ENCODE results near the gene OTP. TPM values are rescaled to one million over a fixed set of nuclear protein-coding genes. Genes with fewer than 3 reads are reported as not detected.
"Not testable (repeated sequence)": the region's sequence is repeated elsewhere in the genome, so short reads cannot be mapped to it uniquely, and the experiment has no call there.

Gene OTP
- polyA plus RNA-seq, 3 donors = not detected

GRCh38 chr5:77588175-77588574 lies 50.3 kb downstream of the OTP start:
- H2AFZ ChIP-seq (ENCODE audit: insufficient read depth, low read depth, low read length, poor library complexity, severe bottlenecking) = no peak overlapping the region
- H3K27ac ChIP-seq (ENCODE audit: low read depth in 1 of 2, low read length in 2 of 2) = no peak overlapping the region
- TF ChIP-seq CTCF (IDR thresholded peaks at IDR 0.05) = no peak
- DNase-seq = no peak
- no peak overlapping the region for H3K9ac ChIP-seq (ENCODE audit: insufficient read depth, low read length, poor library complexity, severe bottlenecking)
- no peaks in the 10 kb centered on the region for H3K36me3 ChIP-seq (replicated peaks in 1 of 2; ENCODE audit: control insufficient read depth in 1 of 2, insufficient read depth in 2 of 2, low read length in 2 of 2)
- H3K27me3 Mint-ChIP-seq (ENCODE audit: low read depth in 3 of 3) = peaks cover 0 to 3% (median 2%) of the 10 kb centered on the region in 3 donors
- peaks cover 0 to 9% (median 5%) of the 10 kb centered on the region in 7 donors for H3K9me3 Mint-ChIP-seq
- H3K79me2 ChIP-seq (ENCODE audit: insufficient read depth, low read length) = no peaks in the 10 kb centered on the region
- H4K20me1 ChIP-seq (ENCODE audit: insufficient read depth, low read length) = no peaks in the 10 kb centered on the region
- peaks cover 0 to 3% of the 10 kb centered on the region in 2 donors for H3K9me3 ChIP-seq (replicated peaks in 1 of 2; ENCODE audit: control insufficient read depth in 1 of 2, insufficient read depth in 1 of 2, low read length in 2 of 2)
- H3K4me1 ChIP-seq (ENCODE audit: control insufficient read depth in 1 of 2, insufficient read depth in 2 of 2, low read length in 2 of 2) = no peaks in the 10 kb centered on the region
- H3K4me3 Mint-ChIP-seq = no peak overlapping the region
- H3K27ac Mint-ChIP-seq = no peak overlapping the region
- H3K27me3 ChIP-seq (ENCODE audit: control insufficient read depth in 2 of 2, insufficient read depth in 2 of 2, low read length in 2 of 2) = no peaks in the 10 kb centered on the region
- peaks cover 6% of the 10 kb centered on the region for H3K4me1 Mint-ChIP-seq
- no peak overlapping the region for H3K4me2 ChIP-seq (replicated peaks; ENCODE audit: extremely low read depth, low read length, poor library complexity, severe bottlenecking)
- H3K36me3 Mint-ChIP-seq = peaks cover 0 to 3% of the 10 kb centered on the region in 2 donors
- no peak overlapping the region for H3K4me3 ChIP-seq (replicated peaks in 1 of 3; ENCODE audit: low read depth in 2 of 3, low read length in 3 of 3)
- intact Hi-C loops (cut with micrococcal nuclease) = no loop called here

GRCh38 chr5:77586101-77586500 lies 52.4 kb downstream of the OTP start:
- Mint-ChIP-seq H3K36me3 (no peaks in the 10 kb centered on the region), H3K4me3 (no peak overlapping the region), H3K27ac (no peak overlapping the region), H3K4me1 (peaks cover 8% of the 10 kb centered on the region), H3K9me3 (peaks cover 0 to 4% (median 0%) of the 10 kb centered on the region in 7 donors), H3K27me3 (ENCODE audit: low read depth in 3 of 3) (peaks cover 0 to 5% (median 0%) of the 10 kb centered on the region in 3 donors)
- no peaks in the 10 kb centered on the region for H4K20me1 ChIP-seq (ENCODE audit: insufficient read depth, low read length)
- no peaks in the 10 kb centered on the region for H3K79me2 ChIP-seq (ENCODE audit: insufficient read depth, low read length)
- H3K9me3 ChIP-seq (replicated peaks in 1 of 2; ENCODE audit: control insufficient read depth in 1 of 2, insufficient read depth in 1 of 2, low read length in 2 of 2) = no peaks in the 10 kb centered on the region
- no peaks in the 10 kb centered on the region for H3K27me3 ChIP-seq (ENCODE audit: control insufficient read depth in 2 of 2, insufficient read depth in 2 of 2, low read length in 2 of 2)
- H2AFZ ChIP-seq (ENCODE audit: insufficient read depth, low read depth, low read length, poor library complexity, severe bottlenecking) = no peak overlapping the region
- no peaks in the 10 kb centered on the region for H3K4me1 ChIP-seq (ENCODE audit: control insufficient read depth in 1 of 2, insufficient read depth in 2 of 2, low read length in 2 of 2)
- H3K36me3 ChIP-seq (replicated peaks in 1 of 2; ENCODE audit: control insufficient read depth in 1 of 2, insufficient read depth in 2 of 2, low read length in 2 of 2) = no peaks in the 10 kb centered on the region
- H3K4me2 ChIP-seq (replicated peaks; ENCODE audit: extremely low read depth, low read length, poor library complexity, severe bottlenecking) = no peak overlapping the region
- no peak overlapping the region for H3K4me3 ChIP-seq (replicated peaks in 1 of 3; ENCODE audit: low read depth in 2 of 3, low read length in 3 of 3)
- no CpG with 5 or more reads among the region's 1 CpG for WGBS (ENCODE audit: insufficient coverage)
- H3K9ac ChIP-seq (ENCODE audit: insufficient read depth, low read length, poor library complexity, severe bottlenecking) = no peak overlapping the region
- intact Hi-C loops (cut with micrococcal nuclease) = no loop called here
- TF ChIP-seq CTCF (IDR thresholded peaks at IDR 0.05) = no peak
- no peak overlapping the region for H3K27ac ChIP-seq (ENCODE audit: low read depth in 1 of 2, low read length in 2 of 2)
- DNase-seq = no peak

GRCh38 chr5:77582143-77582542 lies 56.4 kb downstream of the OTP start:
- H3K27ac Mint-ChIP-seq; H3K36me3 ChIP-seq (replicated peaks in 1 of 2; ENCODE audit: control insufficient read depth in 1 of 2, insufficient read depth in 2 of 2, low read length in 2 of 2); H3K4me1 ChIP-seq (ENCODE audit: control insufficient read depth in 1 of 2, insufficient read depth in 2 of 2, low read length in 2 of 2); H3K4me1 Mint-ChIP-seq; H3K27ac ChIP-seq (ENCODE audit: low read depth in 1 of 2, low read length in 2 of 2); H3K36me3 Mint-ChIP-seq; H3K9me3 Mint-ChIP-seq; H3K4me3 Mint-ChIP-seq; H4K20me1 ChIP-seq (ENCODE audit: insufficient read depth, low read length); H3K27me3 ChIP-seq (ENCODE audit: control insufficient read depth in 2 of 2, insufficient read depth in 2 of 2, low read length in 2 of 2); H2AFZ ChIP-seq (ENCODE audit: insufficient read depth, low read depth, low read length, poor library complexity, severe bottlenecking); H3K9me3 ChIP-seq (replicated peaks in 1 of 2; ENCODE audit: control insufficient read depth in 1 of 2, insufficient read depth in 1 of 2, low read length in 2 of 2); H3K4me3 ChIP-seq (replicated peaks in 1 of 3; ENCODE audit: low read depth in 2 of 3, low read length in 3 of 3); H3K27me3 Mint-ChIP-seq (ENCODE audit: low read depth in 3 of 3); DNase-seq; H3K79me2 ChIP-seq (ENCODE audit: insufficient read depth, low read length); H3K4me2 ChIP-seq (replicated peaks; ENCODE audit: extremely low read depth, low read length, poor library complexity, severe bottlenecking); intact Hi-C loops (cut with micrococcal nuclease); H3K9ac ChIP-seq (ENCODE audit: insufficient read depth, low read length, poor library complexity, severe bottlenecking): not testable (repeated sequence)
- WGBS (ENCODE audit: insufficient coverage) = no CpG with 5 or more reads among the region's 7 CpGs
